ENCODE data around the gene PLEKHG7. TPM values are rescaled to one million over a fixed set of nuclear protein-coding genes. Genes with fewer than 3 reads are reported as not detected.
"Not testable (repeated sequence)": the region's sequence is repeated elsewhere in the genome, so short reads cannot be mapped to it uniquely, and the experiment has no call there.

PLEKHG7 gene, protein sequence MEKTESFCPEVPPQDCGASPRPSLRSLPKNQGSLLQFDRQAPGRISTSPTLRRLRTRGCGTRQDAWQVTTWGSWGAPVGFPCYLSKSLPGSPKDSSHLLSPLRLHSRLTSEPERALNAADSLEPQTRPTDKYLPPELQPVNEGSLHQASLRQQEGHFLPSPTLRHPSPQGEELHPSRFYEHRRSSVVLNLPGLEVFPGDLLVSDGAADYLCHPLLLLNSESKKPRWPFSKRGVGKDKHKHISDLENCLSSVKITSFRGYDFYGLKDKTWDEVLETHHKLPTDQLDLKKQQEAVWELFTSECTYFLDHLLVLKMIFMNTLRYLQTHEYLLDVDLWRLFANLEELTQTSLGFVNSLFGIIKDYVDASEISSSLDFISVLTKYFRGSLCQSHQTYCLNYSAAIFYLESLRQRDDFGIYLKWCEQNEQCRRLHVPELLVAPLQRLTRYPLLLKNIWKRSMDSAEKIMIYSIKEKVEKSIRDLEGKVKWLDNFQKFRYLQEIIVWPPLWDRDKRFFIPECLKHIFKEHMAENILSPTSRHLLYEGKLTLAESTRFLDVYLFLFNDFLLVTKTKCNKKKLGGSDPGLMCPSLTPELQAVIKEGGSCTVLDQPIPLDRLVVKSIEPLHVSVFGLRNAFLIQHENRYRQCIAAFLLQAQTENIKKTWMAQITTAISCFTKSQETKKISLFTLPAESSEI
- 0.10 and 0.17 TPM in 2 replicates for total RNA-seq

DNA sequence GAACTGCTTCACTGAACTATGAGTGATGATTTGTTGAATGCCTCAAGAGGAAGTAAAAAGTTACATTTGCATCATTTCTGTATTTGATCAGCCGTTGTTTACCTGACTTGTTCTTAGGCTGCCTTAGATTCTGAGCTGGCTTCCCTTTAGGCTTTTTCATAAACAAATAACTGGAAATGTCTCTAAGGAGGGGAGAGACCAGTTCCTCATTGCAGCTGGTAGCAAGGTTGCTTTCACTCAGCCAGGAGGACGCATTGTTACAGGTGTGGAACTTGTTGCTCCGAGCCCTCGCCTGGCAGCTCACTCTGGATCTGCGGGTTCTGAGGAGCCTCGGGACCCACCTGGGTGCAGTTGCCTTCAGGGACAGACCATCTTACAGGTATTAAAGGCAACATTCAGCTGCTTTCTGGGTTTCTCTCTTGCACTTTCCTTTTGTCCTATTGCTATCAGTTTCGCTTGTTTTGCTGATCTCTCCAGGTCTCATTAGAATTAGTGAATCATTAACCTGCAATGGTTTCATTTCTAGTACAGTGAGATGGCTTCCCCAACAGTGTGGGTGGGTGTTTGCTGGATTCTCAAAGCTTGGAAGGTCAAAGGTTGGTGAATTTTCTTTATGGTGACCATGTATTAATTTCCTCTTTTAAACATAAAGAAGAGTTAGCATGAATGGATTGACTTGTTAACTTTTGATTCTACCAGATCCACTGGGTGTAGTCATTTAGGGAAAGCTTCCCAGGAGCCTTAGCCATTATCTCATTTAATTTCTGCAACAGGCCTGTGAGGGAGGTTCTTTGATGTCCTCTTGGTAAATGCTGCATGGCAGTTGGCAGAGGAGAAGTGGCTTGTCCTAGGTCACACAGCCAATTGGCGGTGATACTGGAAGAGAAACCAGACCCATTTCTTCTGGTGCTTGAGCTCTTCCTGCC, at the start of gene PLEKHG7:
PLEKHG7 (plus strand) TSS at position 236 of the 926 bp plus-strand sequence. CDS start 3,643 bp downstream, outside the sequence.
- peak; percentile 89 for DNase-seq (ENCODE audit: low read depth)

DNA sequence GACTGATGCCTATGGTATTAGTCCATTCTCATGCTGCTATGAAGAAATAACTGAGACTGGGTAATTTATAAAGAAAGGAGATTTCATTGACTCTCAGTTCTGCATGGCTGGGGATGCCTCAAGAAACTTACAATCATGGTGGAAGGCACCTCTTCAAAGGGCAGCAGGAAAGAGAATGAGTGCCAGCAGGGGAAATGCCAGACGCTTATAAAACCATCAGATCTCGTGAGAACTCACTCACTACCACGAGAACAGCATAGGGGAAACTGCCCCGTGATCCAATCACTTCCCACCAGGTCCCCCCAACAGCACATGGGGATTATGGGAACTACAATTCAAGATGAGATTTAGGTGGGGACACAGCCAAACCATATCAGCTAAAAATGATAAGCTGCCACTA, 48.5 kb upstream of the PLEKHG7 start:
- DNase-seq (ENCODE audit: low read depth): not testable (repeated sequence)

DNA sequence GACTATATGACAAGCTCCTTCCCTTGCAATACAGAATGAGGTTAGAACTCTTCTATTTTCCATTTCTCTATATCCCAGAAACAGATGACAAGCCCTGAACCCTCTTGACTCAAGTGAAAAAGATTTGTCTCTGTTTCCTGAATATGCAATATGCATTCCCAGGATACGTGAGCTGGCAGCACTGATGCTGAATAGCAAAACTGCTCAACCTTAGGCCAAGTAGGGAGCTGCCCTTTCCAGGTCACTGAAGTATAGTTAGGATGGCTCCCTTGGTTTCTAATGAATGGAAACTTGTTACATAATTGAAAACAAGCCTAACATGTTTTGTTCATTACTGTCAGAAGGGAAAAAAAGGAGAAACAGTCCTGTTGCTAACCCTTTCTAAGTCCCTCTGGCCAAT, 47.9 kb upstream of the PLEKHG7 start:
- peak; percentile 44 for DNase-seq (ENCODE audit: low read depth)

DNA sequence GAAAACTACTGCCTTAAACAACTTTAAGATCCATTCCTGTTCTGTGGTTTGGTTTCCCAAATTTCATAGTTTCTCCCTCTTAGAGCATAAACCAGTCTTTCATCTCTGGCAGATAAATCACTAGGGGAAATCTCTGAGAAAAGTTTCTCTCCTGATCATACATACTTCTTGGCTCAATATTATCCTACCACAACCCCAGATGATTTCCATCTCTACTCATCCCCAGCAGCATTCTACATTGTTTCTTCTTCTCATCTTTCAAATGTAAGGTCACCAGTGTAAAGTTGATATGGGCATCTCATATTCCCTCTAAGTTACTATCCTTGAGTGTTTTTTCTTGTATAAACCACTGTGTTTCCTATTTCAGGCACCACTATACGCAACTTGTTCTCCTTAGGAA, 45.9 kb upstream of the PLEKHG7 start:
- DNase-seq (ENCODE audit: low read depth): no peak

DNA sequence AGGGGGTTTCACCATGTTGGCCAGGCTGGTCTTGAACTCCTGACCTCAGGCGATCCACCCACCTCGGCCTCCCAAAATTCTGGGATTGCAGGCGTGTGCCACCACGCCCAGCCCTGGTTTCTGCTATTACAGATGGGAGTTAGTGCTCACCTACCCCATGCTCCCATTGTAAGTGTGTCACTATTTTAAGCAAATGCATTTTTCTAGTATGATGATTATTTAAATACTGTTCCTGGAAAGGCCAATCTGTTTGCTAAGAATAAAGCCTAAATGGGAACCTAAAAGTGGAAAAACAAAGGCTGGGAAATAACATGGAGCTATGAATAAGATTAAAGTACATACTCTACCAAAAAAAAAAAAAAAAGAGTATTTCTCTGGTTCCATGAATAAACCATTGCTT, 45.0 kb upstream of the PLEKHG7 start:
- no peak for DNase-seq (ENCODE audit: low read depth)

DNA sequence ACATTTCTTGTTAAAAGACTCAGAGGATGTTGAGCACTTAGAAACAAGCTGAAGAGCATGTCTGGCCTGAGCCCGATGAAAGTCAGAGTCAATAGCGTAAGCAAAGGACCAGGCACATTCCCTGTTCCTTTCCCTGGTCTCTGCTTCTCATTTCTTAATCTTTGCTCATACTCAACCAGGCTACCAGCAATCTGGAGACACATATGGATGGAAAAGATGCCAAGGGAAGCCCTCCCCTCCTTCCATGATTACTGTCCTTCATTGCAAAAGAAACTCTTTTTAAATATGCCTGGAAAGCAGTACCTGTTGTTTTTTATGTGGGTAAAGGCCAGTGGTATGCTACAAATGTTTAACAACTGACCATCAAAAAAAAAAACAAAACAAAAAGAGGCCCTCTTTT, 44.2 kb upstream of the PLEKHG7 start:
- DNase-seq (ENCODE audit: low read depth): no peak

DNA sequence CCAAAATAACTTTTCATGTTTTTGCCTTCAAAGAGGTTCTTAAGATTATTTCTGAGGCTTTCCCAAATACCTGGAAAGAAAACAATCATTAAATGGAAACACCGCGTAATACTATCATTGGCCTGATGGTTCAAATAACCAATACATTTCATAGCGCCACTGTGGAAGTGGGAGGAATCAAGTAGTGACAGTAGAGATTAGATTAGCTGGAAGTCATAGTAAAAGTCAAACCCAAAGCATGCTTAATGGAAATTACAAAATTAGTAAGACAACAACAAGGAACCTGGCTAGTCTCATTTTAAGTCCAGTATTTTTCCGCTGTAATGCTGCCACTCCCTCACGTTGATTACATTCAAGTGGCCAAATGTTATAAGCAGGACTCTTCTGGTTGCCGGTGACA, 41.5 kb upstream of the PLEKHG7 start:
- no peak for DNase-seq (ENCODE audit: low read depth)

DNA sequence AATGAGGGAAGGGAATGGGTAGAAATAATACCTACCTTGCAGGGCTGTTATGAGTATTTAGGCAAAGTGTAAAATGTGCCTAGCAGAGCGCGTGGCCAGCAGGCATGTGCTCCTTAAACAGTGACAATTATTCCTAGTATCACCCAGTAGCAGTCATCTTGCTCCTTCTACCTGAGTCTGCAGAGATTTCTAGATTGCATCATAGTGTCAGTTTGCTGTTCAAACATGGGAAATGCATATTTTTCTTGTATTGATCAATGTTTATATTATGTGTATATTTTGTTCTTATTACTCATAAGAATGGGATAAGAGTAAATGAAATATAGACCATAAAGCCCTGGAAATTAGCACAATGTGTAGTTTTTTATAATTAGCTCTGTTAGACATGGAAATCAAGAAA, 37.3 kb upstream of the PLEKHG7 start:
- no peak for DNase-seq (ENCODE audit: low read depth)

DNA sequence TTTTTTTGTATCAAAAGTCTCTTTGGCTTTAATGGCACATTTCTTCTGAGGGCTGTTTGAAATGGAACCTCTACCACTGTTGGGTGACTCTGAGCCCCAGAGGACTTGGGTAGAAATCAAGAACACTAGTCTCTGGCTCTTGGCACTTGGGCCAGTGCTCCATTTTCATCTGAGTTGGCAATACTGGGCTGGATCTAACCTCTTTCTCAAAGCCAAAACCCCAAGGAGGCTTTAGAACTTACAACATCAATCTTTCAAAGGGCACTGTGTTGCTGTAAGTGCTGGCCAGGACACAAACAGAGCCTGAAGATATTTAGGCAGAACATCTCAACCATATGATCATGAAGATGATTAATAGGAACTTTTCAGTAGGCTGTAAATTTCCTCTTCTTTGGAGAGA, 34.0 kb upstream of the PLEKHG7 start:
- no peak for DNase-seq (ENCODE audit: low read depth)

DNA sequence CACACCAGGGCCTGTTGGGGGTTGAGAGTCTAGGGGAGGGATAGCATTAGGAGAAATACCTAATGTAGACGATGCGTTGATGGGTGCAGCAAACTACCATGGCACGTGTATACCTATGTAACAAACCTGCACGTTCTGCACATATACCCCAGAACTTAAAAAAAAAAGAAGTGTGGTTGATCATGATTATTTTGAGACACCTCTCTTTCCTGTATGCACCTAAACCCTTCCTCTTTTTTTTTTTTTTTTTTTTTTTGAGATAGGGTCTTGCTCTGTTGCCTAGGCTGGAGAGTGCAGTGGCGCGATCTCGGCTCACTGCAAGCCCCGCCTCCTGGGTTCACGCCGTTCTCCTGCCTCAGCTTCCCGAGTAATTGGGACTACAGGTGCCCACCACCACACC, 31.3 kb upstream of the PLEKHG7 start:
- not testable (repeated sequence) for DNase-seq (ENCODE audit: low read depth)

DNA sequence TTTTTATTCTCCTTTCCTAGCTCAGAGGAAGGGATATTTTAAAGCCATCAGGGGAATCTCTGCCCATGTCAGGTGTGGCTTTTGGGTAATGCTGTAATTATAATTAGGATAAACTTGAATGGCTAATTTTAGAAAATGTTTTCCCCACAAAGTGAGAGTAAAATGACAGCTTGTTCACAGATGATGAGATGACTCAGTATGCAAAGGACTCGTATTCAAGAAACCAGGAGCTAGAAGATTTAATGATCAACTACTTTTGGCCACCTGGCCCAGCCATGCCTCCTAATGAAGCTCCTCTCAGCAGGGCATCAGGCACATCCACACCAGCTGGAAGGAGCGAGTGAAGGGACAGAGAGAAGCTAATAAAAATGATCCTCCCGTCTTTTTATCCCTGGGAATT, 29.0 kb upstream of the PLEKHG7 start:
- peak; percentile 5 for DNase-seq (ENCODE audit: low read depth)

DNA sequence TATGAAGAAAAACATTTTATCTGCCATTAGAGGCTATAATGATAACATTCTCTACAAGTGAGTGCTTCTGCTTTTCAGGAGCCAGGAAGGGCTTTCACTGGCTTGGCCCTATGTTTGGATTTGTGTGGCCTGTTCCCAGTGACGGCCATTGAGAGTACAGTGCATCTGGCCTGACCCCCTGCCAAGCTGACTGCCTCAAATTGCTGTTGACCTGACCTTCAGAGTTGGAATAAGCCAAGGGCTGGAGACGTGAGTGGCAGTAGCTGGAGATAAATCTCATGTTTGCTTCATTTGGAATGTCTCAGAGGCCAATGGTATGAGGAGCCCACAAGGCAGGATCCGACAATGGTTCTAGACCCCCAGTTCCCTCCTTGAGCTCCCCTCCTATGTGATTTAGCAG, 28.3 kb upstream of the PLEKHG7 start:
- no peak for DNase-seq (ENCODE audit: low read depth)

DNA sequence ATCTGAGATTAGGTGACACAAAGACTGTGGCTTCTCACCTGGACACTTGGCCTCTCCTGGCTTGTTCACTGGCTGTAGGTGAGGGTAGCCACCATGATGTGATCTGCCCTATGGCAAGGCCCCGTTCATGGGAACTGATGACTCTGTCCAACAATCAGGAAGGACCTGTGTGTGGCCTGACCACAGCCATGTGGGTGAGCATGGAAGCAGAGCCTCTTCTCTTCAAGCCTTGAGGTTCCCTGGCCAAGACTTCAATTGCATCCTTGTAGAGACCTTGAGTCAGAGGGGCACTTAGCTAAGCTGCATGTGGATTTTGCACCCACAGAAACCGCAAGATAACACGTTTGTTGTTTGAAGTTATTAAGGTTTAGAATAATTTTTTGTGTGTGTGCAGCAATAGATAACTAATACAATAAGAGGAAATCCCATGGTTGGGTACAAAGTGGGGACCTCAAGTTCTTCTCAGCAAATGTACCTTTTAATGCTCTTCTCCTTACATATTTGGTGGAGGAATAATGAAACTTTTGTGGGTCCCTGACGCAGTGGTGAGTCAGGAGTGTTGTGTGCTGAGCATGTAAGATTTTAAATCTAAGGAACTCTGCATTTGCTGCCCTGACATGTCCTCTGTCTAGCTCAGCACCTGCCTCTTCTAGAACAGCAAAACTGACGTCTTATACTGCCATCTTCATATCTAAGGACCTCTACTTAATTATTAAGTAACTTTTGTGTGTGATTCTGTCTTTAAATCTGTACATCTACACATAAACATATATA, 27.5 kb upstream of the PLEKHG7 start:
- DNase-seq (ENCODE audit: low read depth): no peak

DNA sequence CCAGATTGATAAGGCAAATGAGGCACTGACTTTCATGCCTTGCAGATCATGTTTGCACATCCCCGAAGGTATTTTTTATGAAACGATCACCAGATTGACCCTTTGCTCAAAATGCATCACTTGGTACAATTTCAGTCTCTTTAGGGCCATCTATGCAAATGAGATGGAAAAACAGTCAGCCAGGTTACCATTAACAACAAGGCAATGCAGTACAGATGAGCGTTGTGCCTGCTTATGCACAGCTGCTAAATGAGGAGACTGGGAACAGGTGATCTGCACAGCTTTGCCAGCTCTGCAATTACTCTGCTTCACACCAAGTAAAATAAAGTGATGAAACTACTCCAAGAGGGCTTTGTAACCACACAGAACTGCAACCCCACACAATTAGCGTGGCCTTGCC, 26.1 kb upstream of the PLEKHG7 start:
- no peak for DNase-seq (ENCODE audit: low read depth)

DNA sequence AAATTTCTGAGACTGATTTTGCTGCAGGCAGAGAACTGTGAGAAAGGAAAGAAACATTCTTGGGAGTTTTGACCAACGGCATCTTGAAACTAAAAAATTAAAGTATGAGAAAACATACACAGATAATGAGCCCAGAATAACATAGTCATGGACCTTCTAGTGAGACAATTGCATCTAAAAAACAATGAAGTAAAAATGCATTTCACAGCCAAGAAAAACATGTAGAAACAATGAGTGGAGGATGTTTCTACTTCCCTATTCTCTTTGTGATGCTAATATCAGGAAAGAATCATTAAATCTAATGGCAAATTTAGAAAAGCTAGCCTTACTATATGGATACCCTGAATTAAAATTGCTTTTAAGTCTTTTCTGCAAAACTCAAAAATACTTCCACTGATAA, 12.2 kb upstream of the PLEKHG7 start:
- DNase-seq (ENCODE audit: low read depth): no peak

DNA sequence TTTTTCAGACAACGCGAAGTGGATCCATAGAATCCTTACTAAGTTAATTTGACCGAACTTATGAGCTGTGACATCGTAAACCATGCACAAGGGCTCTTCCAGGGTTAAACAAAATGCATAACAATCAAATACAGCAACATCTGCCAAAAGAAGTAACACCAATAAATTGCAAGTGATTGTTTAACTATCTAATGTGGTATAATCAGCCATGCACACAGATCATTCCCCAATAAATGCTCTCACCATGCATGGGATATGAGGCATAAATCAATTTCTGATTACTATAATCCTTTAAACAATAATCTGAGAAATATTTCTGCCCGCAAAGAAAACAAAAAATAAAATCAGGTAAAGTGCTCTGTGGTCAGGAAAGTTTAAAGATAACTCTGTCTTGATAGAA, 7.7 kb upstream of the PLEKHG7 start:
- DNase-seq (ENCODE audit: low read depth): no peak

DNA sequence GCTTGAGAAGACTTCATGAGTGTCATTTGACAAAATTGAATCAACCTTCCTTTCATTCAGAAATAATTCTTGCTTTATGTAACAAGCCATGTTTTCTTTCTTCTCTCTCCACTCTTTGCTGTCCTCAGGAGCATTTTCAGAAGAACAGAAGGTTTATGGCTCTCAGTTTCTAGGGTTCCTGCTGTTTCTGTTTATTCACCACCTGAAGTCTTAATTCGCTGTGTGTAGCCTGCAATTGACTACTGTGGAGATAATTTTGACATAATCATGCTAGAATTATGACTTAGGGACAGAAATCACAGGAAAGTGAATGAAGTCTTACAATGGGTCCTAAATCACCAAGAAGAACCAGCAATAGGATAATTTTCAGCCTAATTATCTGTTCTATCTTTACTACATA, 7.2 kb upstream of the PLEKHG7 start:
- no peak for DNase-seq (ENCODE audit: low read depth)

DNA sequence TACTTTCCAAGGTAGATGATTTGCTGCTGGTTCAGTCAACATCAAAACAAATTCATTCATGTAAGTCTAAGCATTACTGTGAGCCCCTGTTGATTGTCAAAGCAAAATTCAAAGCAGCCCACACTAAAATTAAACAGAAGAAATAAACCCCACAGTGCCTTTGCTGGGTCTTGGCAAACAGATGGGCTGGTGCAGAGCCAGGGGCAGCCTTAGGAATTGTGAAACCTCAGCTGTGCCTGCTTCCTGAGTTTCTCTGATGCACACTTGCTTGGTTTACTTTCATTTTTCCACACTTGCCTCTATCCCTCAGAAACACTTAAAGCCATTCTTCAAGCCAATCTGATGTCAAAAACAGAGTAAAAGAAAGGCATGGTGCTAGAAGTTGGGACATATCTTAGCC, 6.6 kb upstream of the PLEKHG7 start:
- DNase-seq (ENCODE audit: low read depth): peak; percentile 39

DNA sequence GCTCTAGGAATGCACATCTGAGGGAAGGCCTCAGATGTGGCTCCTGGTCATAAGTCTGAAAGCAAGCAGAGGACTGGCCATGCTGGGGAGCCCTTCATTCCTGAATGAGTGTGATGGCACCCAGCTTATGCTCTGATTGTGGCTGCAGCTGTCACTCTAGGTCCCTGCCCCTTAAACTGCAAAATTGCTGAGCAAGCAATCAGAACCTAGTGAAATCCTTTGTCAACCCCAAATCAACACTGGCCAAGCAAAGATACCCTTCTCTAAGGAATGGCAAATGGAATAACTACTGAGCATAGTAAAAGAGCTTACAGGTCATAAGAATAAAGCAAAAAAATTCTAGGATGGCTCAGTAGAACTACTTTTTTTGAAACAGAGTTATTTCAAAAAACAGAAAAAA, 4.3 kb upstream of the PLEKHG7 start:
- DNase-seq (ENCODE audit: low read depth): no peak

DNA sequence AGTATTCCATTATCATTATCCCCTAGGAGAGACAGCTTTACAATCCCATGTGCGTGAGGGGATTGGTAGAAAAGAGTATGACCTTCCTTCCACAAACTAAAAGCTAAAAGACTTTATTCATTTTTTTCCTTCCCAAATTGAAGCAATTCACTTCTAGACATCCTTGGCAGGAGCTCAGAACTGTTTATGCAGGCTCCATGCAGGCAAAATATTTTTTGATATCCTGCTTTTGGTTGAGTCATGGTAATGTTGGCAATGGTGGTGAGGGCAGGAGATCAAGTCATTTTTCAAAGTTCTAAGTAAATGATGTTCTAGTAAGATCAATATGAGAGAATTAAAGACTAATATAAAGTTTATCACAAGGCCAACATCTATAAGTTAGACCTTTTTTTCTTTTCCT, 1.3 kb upstream of the PLEKHG7 start:
- no peak for DNase-seq (ENCODE audit: low read depth)

DNA sequence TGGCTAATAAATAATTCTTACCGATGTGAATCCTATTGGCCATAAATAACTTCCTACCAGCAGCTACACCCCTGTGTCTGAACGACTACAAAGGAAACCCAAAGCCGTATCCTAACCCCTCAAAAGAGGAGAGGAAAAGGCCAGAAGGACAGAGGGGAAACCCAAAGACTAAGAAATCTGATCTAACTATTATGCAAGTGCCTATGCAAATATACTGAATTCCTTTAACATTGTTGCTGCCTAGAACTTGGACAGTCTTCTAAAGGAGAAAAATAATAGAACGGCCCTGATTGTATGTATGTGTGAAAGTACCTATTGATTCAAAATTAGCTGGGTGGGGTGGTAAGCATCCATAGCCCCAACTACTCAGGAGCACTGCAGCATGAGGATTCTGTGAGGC, 997 bp downstream of the PLEKHG7 start:
- peak; percentile 26 for DNase-seq (ENCODE audit: low read depth)

DNA sequence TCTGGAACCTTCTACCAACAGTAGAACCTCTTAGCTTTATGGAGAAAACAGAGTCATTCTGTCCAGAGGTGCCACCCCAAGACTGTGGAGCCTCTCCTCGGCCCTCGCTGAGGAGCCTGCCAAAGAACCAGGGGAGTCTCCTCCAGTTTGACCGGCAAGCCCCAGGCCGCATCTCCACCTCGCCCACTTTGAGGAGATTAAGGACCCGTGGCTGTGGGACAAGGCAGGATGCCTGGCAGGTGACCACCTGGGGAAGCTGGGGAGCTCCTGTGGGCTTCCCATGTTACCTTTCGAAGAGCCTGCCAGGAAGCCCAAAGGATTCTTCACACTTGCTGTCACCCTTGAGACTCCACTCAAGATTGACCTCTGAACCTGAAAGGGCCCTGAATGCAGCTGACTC, 3.8 kb downstream of the PLEKHG7 start:
- no peak for DNase-seq (ENCODE audit: low read depth)

Measured in renal cortical epithelial cell (primary cell).